T1000 (cell line): Measurements from ENCODE around the gene ATP13A3.
"Not testable (repeated sequence)": the region's sequence is repeated elsewhere in the genome, so short reads cannot be mapped to it uniquely, and the experiment has no call there.

ENCODE experiments used
- DNase-seq: peaks from one replicate; lab custom pipeline; 2025; ENCODE audit warnings: mixed read lengths; lab: John Stamatoyannopoulos, UW

The ATP13A3 gene

DNA sequence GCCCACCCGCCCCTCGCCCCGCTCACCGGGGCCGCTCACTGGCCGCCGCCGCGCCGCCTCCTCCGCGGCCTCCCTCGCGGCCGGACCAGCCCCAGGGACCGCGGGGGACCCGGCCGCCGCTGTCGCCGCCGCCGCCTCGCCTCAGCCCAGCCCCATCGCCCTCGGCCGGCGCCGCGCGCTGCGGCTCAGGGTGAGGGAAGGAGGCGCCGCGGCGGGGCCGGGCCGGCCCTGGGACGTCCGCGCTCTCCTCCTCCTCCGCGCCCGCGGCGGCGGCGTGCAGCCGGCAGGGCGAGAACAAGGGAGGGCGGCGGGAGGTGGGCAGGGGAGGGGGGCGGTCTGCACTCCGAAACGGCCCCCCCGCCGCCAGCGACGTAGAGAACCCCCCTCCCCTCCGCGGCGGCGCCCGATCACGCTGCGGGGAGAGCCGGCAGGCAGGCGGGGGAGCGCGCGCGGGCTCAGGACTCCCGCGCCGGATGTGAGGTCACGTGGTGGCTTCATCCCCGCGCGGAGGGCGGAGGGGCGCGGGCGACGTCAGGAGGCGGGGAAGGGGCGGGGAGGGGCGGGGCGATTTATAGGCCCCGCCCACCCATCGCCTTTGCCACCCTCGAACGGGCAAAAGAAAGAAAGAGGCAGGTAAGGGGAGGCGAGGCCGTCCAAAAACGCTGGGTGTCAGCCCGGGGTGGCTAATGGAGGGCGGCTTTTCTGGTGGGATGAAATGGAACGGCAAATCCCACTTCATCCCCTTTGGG lies at the start of gene ATP13A3:
Gene ATP13A3 (minus strand): TSS at position 463 of the 749 bp plus-strand sequence. CDS start 24,812 bp downstream, outside the sequence.
- peak; percentile 56 for DNase-seq

DNA sequence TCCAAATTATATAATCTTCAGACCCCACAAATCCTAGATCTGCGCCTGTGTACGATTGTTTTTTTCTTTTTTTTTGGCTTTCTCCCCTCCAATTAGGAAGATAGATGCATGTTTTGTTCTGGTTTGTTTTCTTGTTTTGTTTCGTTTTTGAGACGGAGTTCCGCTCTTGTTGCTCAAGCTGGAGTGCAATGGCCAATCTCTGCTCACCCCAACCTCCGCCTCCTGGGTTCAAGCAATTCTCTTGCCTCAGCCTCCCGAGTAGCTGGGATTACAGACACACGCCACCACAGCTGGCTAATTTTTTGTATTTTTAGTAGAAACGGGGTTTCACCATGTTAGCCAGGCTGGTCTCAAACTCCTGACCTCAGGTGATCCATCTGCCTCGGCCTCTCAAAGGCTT lies 48.4 kb upstream of the ATP13A3 start:
- DNase-seq: not testable (repeated sequence)

- no peak for DNase-seq
Observed at GRCh38 chr3:194534243-194534642, 47.4 kb upstream of the ATP13A3 start.

- DNase-seq: no peak
Observed at GRCh38 chr3:194532591-194532990, 45.8 kb upstream of the ATP13A3 start.

DNA sequence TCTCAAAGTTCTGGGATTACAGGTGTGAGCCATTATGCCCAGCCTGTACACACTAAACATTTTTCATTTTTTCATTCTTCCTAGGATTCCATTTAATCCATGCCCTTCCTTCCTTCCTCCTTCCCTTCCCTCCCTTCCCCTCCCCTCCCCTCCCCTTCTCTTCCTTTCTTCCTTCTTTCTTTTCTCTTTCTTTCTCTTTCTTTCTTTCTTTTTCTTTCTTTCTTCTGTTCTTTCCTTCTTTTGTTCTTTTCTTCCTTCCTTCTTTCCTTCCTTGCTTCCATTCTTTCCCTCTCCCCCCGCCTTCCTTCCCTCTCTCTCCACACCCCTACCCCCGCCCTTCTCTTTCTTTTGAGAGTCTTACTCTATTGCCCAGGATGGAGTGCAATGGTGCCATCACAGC lies 40.9 kb upstream of the ATP13A3 start:
- no peak for DNase-seq

GRCh38 chr3:194526164-194526563 lies 39.4 kb upstream of the ATP13A3 start:
- DNase-seq: no peak

DNA sequence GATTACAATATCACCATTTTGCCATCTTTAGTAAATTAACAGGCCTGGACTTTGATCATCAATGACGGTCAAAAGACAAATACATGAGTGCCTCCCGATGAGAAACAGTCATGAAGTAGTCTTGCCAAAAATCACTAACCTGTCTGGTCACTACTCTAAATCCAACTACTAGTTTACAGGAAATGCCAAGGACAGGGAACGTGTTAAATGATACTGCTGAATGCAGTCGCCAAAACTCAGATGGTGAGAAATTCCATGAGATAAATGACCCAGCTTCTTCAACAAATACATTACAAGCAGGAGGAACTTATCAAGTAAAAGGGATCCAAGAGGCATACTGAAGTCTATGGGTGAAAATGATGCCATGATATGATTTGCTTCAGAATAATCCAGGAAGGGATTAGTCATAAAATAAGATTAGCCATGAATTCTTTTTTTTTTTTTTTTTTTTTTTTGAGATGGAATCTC lies 35.8 kb upstream of the ATP13A3 start:
- DNase-seq: no peak

DNA sequence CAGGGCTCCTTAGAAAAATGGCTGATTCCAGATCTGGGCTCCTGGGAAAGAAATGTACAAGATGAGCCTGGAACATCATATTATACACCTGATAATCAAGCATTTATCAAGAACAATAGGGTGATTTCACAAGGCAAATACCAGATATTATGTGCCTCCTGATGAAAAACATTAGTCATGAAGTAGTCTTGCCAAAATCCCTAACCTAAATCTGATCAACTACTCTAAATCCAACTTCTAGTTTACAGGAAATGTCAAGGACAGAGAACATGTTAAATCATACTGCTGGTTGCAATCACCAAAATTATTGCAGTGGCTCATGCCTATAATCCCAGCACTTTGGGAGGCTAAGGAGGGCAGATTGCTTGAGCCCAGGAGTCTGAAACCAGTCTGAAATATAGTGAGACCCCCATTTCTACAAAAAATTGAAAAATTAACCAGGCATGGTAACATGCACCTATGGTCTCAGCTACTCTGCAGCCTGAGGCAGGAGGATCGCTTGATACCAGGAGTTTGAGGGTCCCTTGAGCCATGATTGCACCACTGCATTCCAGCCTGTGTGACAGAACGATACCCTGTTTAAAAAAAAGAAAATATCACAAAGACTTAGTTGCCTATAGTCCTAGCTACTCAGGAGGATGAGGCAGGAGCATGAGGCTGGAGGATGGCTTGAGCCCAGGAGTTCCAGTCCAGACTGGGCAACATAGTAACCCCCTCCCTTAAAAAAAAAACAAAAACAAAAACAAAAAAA lies 34.9 kb upstream of the ATP13A3 start:
- DNase-seq: no peak

- DNase-seq: not testable (repeated sequence)
Observed at GRCh38 chr3:194520682-194521162, 33.9 kb upstream of the ATP13A3 start.

DNA sequence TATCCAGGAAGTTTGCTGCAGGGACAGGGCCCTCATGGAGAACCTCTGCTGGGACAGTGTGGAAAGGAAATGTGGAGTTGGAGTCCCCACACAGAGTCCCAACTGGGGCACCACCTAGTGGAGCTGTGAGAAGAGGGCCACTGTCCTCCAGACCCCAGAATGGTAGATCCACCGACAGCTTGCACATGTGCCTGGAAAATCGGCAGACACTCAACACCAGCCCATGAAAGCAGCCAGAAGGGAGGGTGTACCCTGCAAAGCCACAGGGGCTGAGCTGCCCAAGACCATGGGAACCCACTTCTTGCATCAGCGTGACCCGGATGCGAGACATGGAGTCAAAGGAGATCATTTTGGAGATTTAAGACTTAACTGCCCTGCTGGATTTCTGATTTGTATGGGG lies 33.4 kb upstream of the ATP13A3 start:
- DNase-seq: not testable (repeated sequence)

GRCh38 chr3:194518652-194519051 lies 31.9 kb upstream of the ATP13A3 start:
- DNase-seq: no peak

- no peak for DNase-seq
Observed at GRCh38 chr3:194517333-194517732, 30.5 kb upstream of the ATP13A3 start.

GRCh38 chr3:194514626-194515025 lies 27.8 kb upstream of the ATP13A3 start:
- DNase-seq: no peak

GRCh38 chr3:194512895-194513601 lies 26.2 kb upstream of the ATP13A3 start:
- no peak for DNase-seq

- no peak for DNase-seq
Observed at GRCh38 chr3:194508491-194509453, 22.0 kb upstream of the ATP13A3 start.

- no peak for DNase-seq
Observed at GRCh38 chr3:194507571-194507970, 20.8 kb upstream of the ATP13A3 start.

- DNase-seq: no peak
Observed at GRCh38 chr3:194505791-194506415, 19.1 kb upstream of the ATP13A3 start.

DNA sequence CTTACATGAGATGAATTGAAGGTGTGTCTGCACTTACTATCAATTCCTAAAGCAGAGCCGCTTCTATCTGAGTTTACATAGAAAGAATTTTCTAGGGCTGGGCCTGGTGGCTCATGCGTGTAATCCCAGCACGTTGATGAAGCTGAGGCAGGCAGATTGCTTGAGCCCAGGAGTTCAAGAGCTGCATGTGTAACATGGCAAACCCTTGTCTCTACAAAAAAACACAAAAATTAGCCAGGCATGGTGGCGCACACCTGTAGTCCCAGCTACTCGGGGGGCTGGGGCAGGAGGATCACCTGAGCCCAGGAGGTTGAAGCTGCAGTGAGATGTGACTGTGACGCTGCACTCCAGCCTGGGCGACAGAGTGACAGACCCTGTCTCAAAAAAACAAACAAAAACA lies 18.1 kb upstream of the ATP13A3 start:
- DNase-seq: no peak

- DNase-seq: no peak
Observed at GRCh38 chr3:194504146-194504545, 17.3 kb upstream of the ATP13A3 start.

DNA sequence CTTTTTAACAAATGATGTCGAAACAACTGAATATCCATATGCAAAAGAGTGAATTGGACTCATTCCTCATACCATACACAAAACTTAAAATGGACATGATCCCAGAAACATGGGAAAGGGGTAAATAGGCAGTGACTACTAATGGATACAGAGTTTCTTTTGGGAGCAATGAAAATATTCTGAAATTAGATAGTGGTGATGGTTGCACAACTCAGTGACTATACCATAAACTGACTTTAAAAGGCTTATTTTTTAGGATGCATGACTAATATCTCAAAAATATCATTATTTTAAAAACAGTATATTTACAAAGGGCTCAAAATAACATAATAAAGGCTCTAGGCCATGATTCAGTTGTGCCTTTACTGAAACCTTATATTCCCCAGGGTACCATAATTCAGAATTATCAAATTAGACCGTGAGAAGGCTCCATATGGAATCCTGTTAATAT lies 16.3 kb upstream of the ATP13A3 start:
- no peak for DNase-seq

DNA sequence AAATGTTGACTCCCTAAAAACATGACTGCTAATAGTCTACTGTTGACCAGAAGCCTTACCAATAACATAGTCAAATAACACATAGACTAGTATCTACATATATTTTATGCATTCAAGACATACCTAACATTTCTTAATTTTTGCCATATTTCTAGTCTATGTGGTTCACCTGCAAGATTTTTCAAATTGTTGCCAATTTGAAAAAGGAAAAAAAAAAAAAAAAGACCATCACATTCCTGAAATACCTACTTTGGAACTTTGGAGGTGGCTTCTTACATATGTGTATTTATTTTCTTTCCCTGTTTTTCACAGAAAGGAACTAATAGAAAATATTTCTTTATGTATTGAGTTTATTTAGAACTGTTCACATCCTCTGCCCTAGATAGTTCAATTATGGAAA lies 13.4 kb upstream of the ATP13A3 start:
- DNase-seq: no peak
